Right cardiac atrium (tissue), 5 donors: ENCODE measurements around the gene MCF2L2. TPM values are rescaled to one million over a fixed set of nuclear protein-coding genes. Genes with fewer than 3 reads are reported as not detected.
"Not testable (repeated sequence)": the region's sequence is repeated elsewhere in the genome, so short reads cannot be mapped to it uniquely, and the experiment has no call there.

Experiments used
- ATAC-seq, 2 donors: fragments of 200-7000 bp; cut with Tn5 transposase; one replicate each; pipeline versions ENCODE4 v1.8.0 to v1.9.1; 2020; ENCODE audit warnings: moderate library complexity in 2 of 2, mild to moderate bottlenecking in 1 of 2
- DNase-seq, 3 donors: peaks; one replicate each; pipeline ENCODE4 v3.0.0-alpha.2; 2020
- H3K27ac ChIP-seq: one replicate; pipeline ENCODE4 v1.5.1; 2013; ENCODE audit warnings: mild to moderate bottlenecking, low read length, control low read depth, moderate library complexity
- H3K27me3 ChIP-seq: one replicate; pipeline ENCODE4 v1.6.1; 2013; ENCODE audit not compliant: control insufficient read depth, insufficient read depth
- H3K4me1 ChIP-seq: one replicate; pipeline ENCODE4 v1.6.1; 2013; ENCODE audit warnings: low read length; ENCODE audit not compliant: control insufficient read depth, insufficient read depth
- H3K4me3 ChIP-seq: one replicate; pipeline ENCODE4 v1.5.1; 2013; ENCODE audit warnings: low read length, control low read depth
- H3K9me3 ChIP-seq: one replicate; pipeline ENCODE4 v1.6.1; 2013; ENCODE audit warnings: low read length; ENCODE audit not compliant: control insufficient read depth
- WGBS: extraction: QIAGEN DNeasy Blood & Tissue Kit; methylation state at CpG from one replicate; pipeline ENCODE4 v1.1.7; 2013; 5-methylcytosine and 5-hydroxymethylcytosine counted together
- intact Hi-C, 4 donors: fragments of 100-400 bp; cut with DNase I; formaldehyde crosslinking; loops; one replicate each; pipeline versions ENCODE4 v1.11.0 to v1.14.0; 2022 to 2023
- polyA plus RNA-seq: library from polyadenylated mRNA; stranded (reverse); fragments of 200-250 nt; gene quantifications from one replicate; pipeline ENCODE4 v1.2.3, GENCODE V29; 2013
- total RNA-seq, 4 donors: library from RNA; stranded (reverse); fragmentation: NEBNext Ultra II Directional; extraction: Animal tissue kit (Norgen Biotek cat#: 25700); gene quantifications; one replicate each; pipeline ENCODE4 v1.2.1, GENCODE V29; 2021
- donor health status: healthy with polysubstance abuse.
- donor health status: DM: no; HTN: yes; CAD: no.
- donor health status: DM: no; HTN: no; CAD: no.
- donor health status: DM: no; HTN: yes; CAD: no; lungs with severe emphysema.
- donor health status: DM: yes; HTN: yes; CAD: no.

The MCF2L2 gene
- total and polyA plus RNA-seq, 5 donors = 0.07 to 0.32 (median 0.23) TPM; not detected in 2

DNA sequence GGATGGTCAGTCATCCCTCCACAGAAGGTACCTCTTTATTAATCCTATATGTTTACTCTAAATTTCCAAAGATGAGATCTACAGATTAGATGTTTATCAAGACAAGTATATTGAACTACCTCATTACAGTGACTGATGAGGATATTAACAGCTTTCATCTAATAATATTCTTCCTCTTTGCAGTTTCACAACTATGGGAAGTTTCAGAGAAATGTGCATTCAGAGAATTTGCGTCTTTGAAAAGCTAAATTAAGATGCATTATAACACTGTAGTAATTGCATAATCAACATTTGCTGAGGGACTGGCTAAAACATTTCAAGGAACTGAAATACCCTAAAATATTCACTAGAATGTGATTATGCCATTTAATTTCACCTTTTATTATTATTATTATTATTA, 46.7 kb downstream of the MCF2L2 start:
- Histone ChIP-seq H3K4me1 (no peaks in the 10 kb centered on the region), H3K27ac (no peak overlapping the region), H3K4me3 (no peak overlapping the region), H3K27me3 (no peaks in the 10 kb centered on the region), H3K9me3 (no peaks in the 10 kb centered on the region)
- ATAC-seq = no peak
- intact Hi-C loops = loop anchor here in 3 of 4 donors (1.0 to 5.0 kb wide), 3 partner anchors 196 to 259 kb away; no protein-coding TSS in a partner anchor
- WGBS = 66% methylated on average over 1 of the region's 1 CpG
- DNase-seq = no peak

GRCh38 chr3:183381179-183381578, 47.2 kb downstream of the MCF2L2 start:
- Histone ChIP-seq H3K27ac (no peak overlapping the region), H3K4me3 (no peak overlapping the region), H3K27me3 (no peaks in the 10 kb centered on the region), H3K9me3 (no peaks in the 10 kb centered on the region), H3K4me1 (no peaks in the 10 kb centered on the region)
- peak; percentile 12 to 25 for ATAC-seq
- 66% methylated on average over 4 of the region's 4 CpGs for WGBS
- intact Hi-C loops = loop anchor here in 2 of 4 donors (5.0 kb wide), 1 partner anchor 259 kb away; no protein-coding TSS in a partner anchor
- DNase-seq = no peak

- WGBS = 80% methylated on average over 3 of the region's 3 CpGs
- intact Hi-C loops = no loop called here
- DNase-seq = no peak
These were observed 49.5 kb downstream of the MCF2L2 start for GRCh38 chr3:183378951-183379350.

GRCh38 chr3:183378545-183378944, 49.9 kb downstream of the MCF2L2 start:
- intact Hi-C loops = no loop called here
- ATAC-seq (no peak), DNase-seq (no peak)
- Histone ChIP-seq H3K27ac (no peak overlapping the region), H3K4me3 (no peak overlapping the region), H3K4me1 (no peaks in the 10 kb centered on the region), H3K9me3 (no peaks in the 10 kb centered on the region), H3K27me3 (no peaks in the 10 kb centered on the region)
- WGBS = 95% methylated on average over 12 of the region's 12 CpGs

More at GRCh38 chr3:183378951-183379350, 49.5 kb downstream of the MCF2L2 start:
- no peak overlapping the region for H3K4me3 ChIP-seq
- no peak for ATAC-seq
- H3K27ac ChIP-seq = no peak overlapping the region
- no peaks in the 10 kb centered on the region for H3K27me3 ChIP-seq
- H3K4me1 ChIP-seq = no peaks in the 10 kb centered on the region
- no peaks in the 10 kb centered on the region for H3K9me3 ChIP-seq

GRCh38 chr3:183378008-183378407, 50.4 kb downstream of the MCF2L2 start:
- intact Hi-C loops = no loop called here

DNA sequence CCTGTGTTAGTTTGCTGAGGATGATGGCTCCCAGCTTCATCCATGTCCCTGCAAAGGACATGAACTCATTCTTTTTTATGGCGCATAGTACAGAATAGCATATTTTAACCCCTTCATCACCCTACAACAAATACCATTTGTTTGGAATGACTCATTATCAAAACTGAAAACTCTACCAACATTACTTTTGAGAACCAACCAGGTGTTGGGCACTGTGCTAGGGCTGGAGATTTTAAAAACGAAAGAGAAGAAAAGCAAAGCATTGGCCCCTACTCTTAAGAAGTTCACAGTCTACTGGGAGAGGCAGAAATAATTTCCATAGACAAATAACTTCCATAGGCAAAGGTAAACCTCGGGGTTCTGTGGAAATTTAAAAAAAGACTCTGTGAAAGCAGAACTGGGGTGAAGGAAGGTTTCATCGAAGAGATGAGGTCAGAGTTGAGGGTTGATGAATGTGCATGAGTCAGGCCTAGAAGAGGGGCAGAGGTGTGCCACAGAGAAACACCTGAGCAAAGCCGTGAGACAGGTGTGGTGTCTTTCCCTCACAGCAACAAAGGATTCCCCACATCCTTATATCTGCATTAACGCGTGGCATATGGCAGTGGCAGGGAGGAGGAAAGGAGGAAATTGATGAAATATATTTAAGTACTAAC, 51.0 kb downstream of the MCF2L2 start:
- DNase-seq (no peak), ATAC-seq (no peak)
- Histone ChIP-seq H3K27me3 (no peaks in the 10 kb centered on the region), H3K9me3 (no peaks in the 10 kb centered on the region), H3K4me1 (no peaks in the 10 kb centered on the region), H3K27ac (no peak overlapping the region), H3K4me3 (no peak overlapping the region)
- intact Hi-C loops = no loop called here
- WGBS = 83% methylated on average over 7 of the region's 7 CpGs

More at GRCh38 chr3:183378008-183378407, 50.4 kb downstream of the MCF2L2 start:
- Histone ChIP-seq H3K27me3 (no peaks in the 10 kb centered on the region), H3K4me1 (no peaks in the 10 kb centered on the region), H3K27ac (no peak overlapping the region), H3K4me3 (no peak overlapping the region), H3K9me3 (no peaks in the 10 kb centered on the region)
- WGBS = 94% methylated on average over 3 of the region's 3 CpGs
- no peak for DNase-seq
- ATAC-seq = no peak

DNA sequence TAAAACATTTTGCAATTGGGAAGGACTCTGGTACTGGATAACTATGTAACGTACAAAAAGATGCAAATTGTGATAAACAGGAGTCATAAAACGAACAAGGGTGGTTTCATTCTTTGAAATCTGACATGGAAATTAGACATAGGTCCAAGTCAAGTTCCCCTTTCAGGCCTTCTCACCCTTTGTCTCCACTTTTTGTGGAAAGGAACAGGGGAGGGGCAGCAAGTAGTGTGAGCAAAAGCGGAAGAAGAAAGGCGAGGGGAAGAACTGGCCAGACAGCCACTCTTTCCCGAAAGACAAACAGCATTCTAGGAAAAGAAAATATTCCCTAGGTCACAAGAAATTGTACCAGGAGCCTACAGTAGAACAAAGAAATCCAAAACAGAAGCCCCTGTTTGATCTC, 52.6 kb downstream of the MCF2L2 start:
- no peak for DNase-seq
- 83% methylated on average over 5 of the region's 5 CpGs for WGBS
- Histone ChIP-seq H3K9me3 (no peaks in the 10 kb centered on the region), H3K27me3 (no peaks in the 10 kb centered on the region), H3K27ac (no peak overlapping the region), H3K4me3 (no peak overlapping the region), H3K4me1 (no peaks in the 10 kb centered on the region)
- intact Hi-C loops = no loop called here
- no peak for ATAC-seq

DNA sequence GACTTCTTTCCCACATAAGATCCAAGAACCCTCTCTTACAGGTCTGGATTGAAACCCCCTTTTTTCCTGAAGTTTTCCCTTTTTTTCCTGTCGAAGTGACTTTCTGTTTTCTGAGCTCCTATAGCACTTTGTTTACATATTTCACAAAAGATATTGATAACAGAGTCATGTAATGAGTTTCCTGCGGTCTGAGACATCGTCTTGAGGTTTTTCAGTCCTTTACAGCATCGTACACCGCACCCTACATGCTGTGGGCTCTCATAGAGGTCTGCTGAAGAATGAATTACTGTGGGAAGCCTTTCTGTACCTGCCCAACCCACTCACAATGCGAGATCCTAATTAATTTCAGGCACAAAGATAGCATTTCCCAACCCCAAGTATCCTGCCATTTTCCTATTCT, 53.1 kb downstream of the MCF2L2 start:
- intact Hi-C loops = no loop called here
- no peak overlapping the region for H3K27ac ChIP-seq
- H3K4me3 ChIP-seq = no peak overlapping the region

DNA sequence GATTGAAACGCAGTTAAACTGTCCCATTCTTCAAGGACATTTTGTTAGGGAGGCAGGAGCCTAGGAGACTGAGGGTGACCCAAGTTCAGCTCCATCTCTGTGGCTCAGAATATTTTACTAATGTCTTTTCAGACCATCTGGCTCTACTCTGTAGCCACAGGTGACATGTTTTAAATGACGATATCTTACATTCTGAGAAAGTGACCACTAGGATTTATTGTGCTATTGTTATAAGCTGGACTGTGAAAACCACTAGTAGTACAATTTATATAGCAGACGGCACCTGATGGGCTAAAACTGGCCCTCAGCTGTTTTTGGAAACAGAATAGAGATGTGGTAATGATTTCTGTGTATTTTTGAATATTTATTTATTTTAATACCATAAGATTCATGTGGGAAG, 55.5 kb downstream of the MCF2L2 start:
- Histone ChIP-seq H3K9me3 (no peaks in the 10 kb centered on the region), H3K27me3 (no peaks in the 10 kb centered on the region), H3K4me1 (no peaks in the 10 kb centered on the region), H3K4me3 (no peak overlapping the region), H3K27ac (no peak overlapping the region)
- WGBS = 94% methylated on average over 3 of the region's 3 CpGs
- intact Hi-C loops = no loop called here
- ATAC-seq (no peak), DNase-seq (no peak)

More for the DNA sequence above, 53.1 kb downstream of the MCF2L2 start:
- WGBS = 78% methylated on average over 6 of the region's 6 CpGs
- ATAC-seq (no peak), DNase-seq (no peak)
- Histone ChIP-seq H3K4me1 (no peaks in the 10 kb centered on the region), H3K27me3 (no peaks in the 10 kb centered on the region), H3K9me3 (no peaks in the 10 kb centered on the region)

- H3K4me1 ChIP-seq, DNase-seq, ATAC-seq, H3K4me3 ChIP-seq, H3K27me3 ChIP-seq, intact Hi-C loops, H3K27ac ChIP-seq, H3K9me3 ChIP-seq: not testable (repeated sequence)
- 86% methylated on average over 5 of the region's 5 CpGs for WGBS
These were observed 56.8 kb downstream of the MCF2L2 start for GRCh38 chr3:183371600-183371968.

GRCh38 chr3:183370391-183370790, 58.0 kb downstream of the MCF2L2 start:
- H3K27me3 ChIP-seq = no peaks in the 10 kb centered on the region
- H3K4me1 ChIP-seq = no peaks in the 10 kb centered on the region
- H3K27ac ChIP-seq = no peak overlapping the region
- no peak for ATAC-seq
- intact Hi-C loops = no loop called here
- H3K4me3 ChIP-seq = no peak overlapping the region
- no peaks in the 10 kb centered on the region for H3K9me3 ChIP-seq
- no peak for DNase-seq
- 92% methylated on average over 4 of the region's 4 CpGs for WGBS

- no peak overlapping the region for H3K4me3 ChIP-seq
- H3K27me3 ChIP-seq = no peaks in the 10 kb centered on the region
- H3K9me3 ChIP-seq = no peaks in the 10 kb centered on the region
- 87% methylated on average over 2 of the region's 2 CpGs for WGBS
- DNase-seq (no peak), ATAC-seq (no peak)
- H3K27ac ChIP-seq = no peak overlapping the region
- intact Hi-C loops = no loop called here
- no peaks in the 10 kb centered on the region for H3K4me1 ChIP-seq
These were observed 58.8 kb downstream of the MCF2L2 start for GRCh38 chr3:183369627-183370026.
